Activated CD8-positive, alpha-beta memory T cell treated with anti-CD3 and anti-CD28 coated beads, Interleukin-2, amount 10 ng/mL, durations not matched to agents 7 days and 5 days (primary cell): ENCODE measurements around the gene ZBTB20. TPM values are rescaled to one million over a fixed set of nuclear protein-coding genes. Genes with fewer than 3 reads are reported as not detected.

ENCODE experiments used
- ATAC-seq: fragments of 150-1000 bp; cut with Tn5 transposase; one replicate; pipeline ENCODE4 v1.10.0; 2021; ENCODE audit warnings: moderate library complexity
- CTCF ChIA-PET: fragments of 350-600 bp; sonication (Branson Sonifier 250); formaldehyde crosslinking; loops from one replicate; lab custom pipeline; 2021; ENCODE audit warnings: antibody characterized with exemption; lab: Charles Lee
- DNase-seq: peaks from one replicate; pipeline ENCODE4 v3.0.0-alpha.2; 2020
- H3K27ac Mint-ChIP-seq: one replicate; pipeline ENCODE4 v1.8.0; 2021; ENCODE audit warnings: mild to moderate bottlenecking, mixed read lengths
- H3K27me3 Mint-ChIP-seq: one replicate; pipeline ENCODE4 v1.8.0; 2021; ENCODE audit warnings: mixed read lengths
- H3K36me3 Mint-ChIP-seq: one replicate; pipeline ENCODE4 v1.8.0; 2021; ENCODE audit warnings: mild to moderate bottlenecking, mixed read lengths
- H3K4me1 Mint-ChIP-seq: one replicate; pipeline ENCODE4 v1.8.0; 2021; ENCODE audit warnings: mixed read lengths
- H3K4me3 Mint-ChIP-seq: one replicate; pipeline ENCODE4 v1.8.0; 2021; ENCODE audit warnings: mild to moderate bottlenecking, moderate library complexity, mixed read lengths
- H3K9me3 Mint-ChIP-seq: one replicate; pipeline ENCODE4 v1.8.0; 2022; ENCODE audit warnings: low read depth, mixed read lengths
- total RNA-seq, 2 experiments: library from RNA; stranded (reverse); gene quantifications; one replicate each; pipeline ENCODE4 v1.2.3, GENCODE V29; 2021

Gene ZBTB20
- total RNA-seq, 2 experiments from 2014 or later, result 5.6 to 10.2 TPM

- no peak for DNase-seq
- Mint-ChIP-seq H3K27me3 (no peaks in the 10 kb centered on the region), H3K9me3 (no peaks in the 10 kb centered on the region), H3K4me3 (peak overlapping the region; percentile 57), H3K4me1 (peaks cover 74% of the 10 kb centered on the region), H3K27ac (peak overlapping the region; percentile 56), H3K36me3 (peaks cover 90% of the 10 kb centered on the region)
- no peak for ATAC-seq
- CTCF ChIA-PET, result interaction anchor here (0.7 to 12.7 kb wide), 21 partner anchors 9 to 150 kb away, joined by 3 to 156 read pairs (median 4); no protein-coding TSS in a partner anchor
Observed at GRCh38 chr3:114299941-114300624, 847.0 kb downstream of the ZBTB20 start.

- DNase-seq (peak; percentile 70), ATAC-seq (peak; percentile 45)
- peak overlapping the region; percentile 79 for H3K27ac Mint-ChIP-seq
Observed at GRCh38 chr3:114299421-114299820, 847.7 kb downstream of the ZBTB20 start.

GRCh38 chr3:114295946-114296345 lies 851.1 kb downstream of the ZBTB20 start:
- peak overlapping the region; percentile 99 for H3K27ac Mint-ChIP-seq
- no peaks in the 10 kb centered on the region for H3K27me3 Mint-ChIP-seq
- peak overlapping the region; percentile 90 for H3K4me3 Mint-ChIP-seq
- DNase-seq (no peak), ATAC-seq (no peak)
- no peaks in the 10 kb centered on the region for H3K9me3 Mint-ChIP-seq
- CTCF ChIA-PET, result interaction anchor here (1.0 to 12.7 kb wide), 8 partner anchors 13 to 143 kb away, joined by 3 to 156 read pairs (median 6); no protein-coding TSS in a partner anchor
- H3K4me1 Mint-ChIP-seq, result peaks cover 78% of the 10 kb centered on the region
- peaks cover 65% of the 10 kb centered on the region for H3K36me3 Mint-ChIP-seq

More at GRCh38 chr3:114299421-114299820, 847.7 kb downstream of the ZBTB20 start:
- peaks cover 73% of the 10 kb centered on the region for H3K4me1 Mint-ChIP-seq
- no peaks in the 10 kb centered on the region for H3K9me3 Mint-ChIP-seq
- peak overlapping the region; percentile 57 for H3K4me3 Mint-ChIP-seq
- CTCF ChIA-PET, result interaction anchor here (0.7 to 12.7 kb wide), 22 partner anchors 8 to 150 kb away, joined by 3 to 156 read pairs (median 4); no protein-coding TSS in a partner anchor
- peaks cover 90% of the 10 kb centered on the region for H3K36me3 Mint-ChIP-seq
- H3K27me3 Mint-ChIP-seq, result no peaks in the 10 kb centered on the region

GRCh38 chr3:114294940-114295480 lies 852.1 kb downstream of the ZBTB20 start:
- Mint-ChIP-seq H3K4me3 (peak overlapping the region; percentile 90), H3K4me1 (peaks cover 80% of the 10 kb centered on the region), H3K27me3 (no peaks in the 10 kb centered on the region), H3K36me3 (peaks cover 57% of the 10 kb centered on the region), H3K27ac (peak overlapping the region; percentile 99), H3K9me3 (no peaks in the 10 kb centered on the region)
- CTCF ChIA-PET, result interaction anchor here (0.7 to 12.7 kb wide), 8 partner anchors 9 to 142 kb away, joined by 3 to 156 read pairs (median 8); no protein-coding TSS in a partner anchor
- peak; percentile 66 for DNase-seq
- ATAC-seq, result peak; percentile 25

- CTCF ChIA-PET, result interaction anchor here (0.7 to 12.7 kb wide), 13 partner anchors 8 to 141 kb away, joined by 3 to 156 read pairs (median 6); no protein-coding TSS in a partner anchor
- H3K36me3 Mint-ChIP-seq, result peaks cover 49% of the 10 kb centered on the region
- H3K9me3 Mint-ChIP-seq, result no peaks in the 10 kb centered on the region
- peak within 1 kb of the TSS; percentile 99 for H3K27ac Mint-ChIP-seq
- ATAC-seq, result peak; percentile 37
- H3K4me3 Mint-ChIP-seq, result peak within 1 kb of the TSS; percentile 90
- peaks cover 74% of the 10 kb centered on the region for H3K4me1 Mint-ChIP-seq
- DNase-seq, result peak; percentile 79
- H3K27me3 Mint-ChIP-seq, result no peaks in the 10 kb centered on the region
Observed at GRCh38 chr3:114293838-114294535, 853.1 kb downstream of the ZBTB20 start, which contains the start of gene TIGIT. TIGIT (plus strand) TSS chr3:114294028; CDS start chr3:114294062, 34 bp downstream.

- H3K4me1 Mint-ChIP-seq, result peaks cover 60% of the 10 kb centered on the region
- CTCF ChIA-PET, result interaction anchor here (0.6 to 12.7 kb wide), 46 partner anchors 10 to 546 kb away, joined by 3 to 156 read pairs (median 5); partner anchors contain the start of genes DRD3 and ZNF80
- H3K9me3 Mint-ChIP-seq, result no peaks in the 10 kb centered on the region
- H3K27ac Mint-ChIP-seq, result peak overlapping the region; percentile 99
- H3K27me3 Mint-ChIP-seq, result no peaks in the 10 kb centered on the region
- DNase-seq (peak; percentile 98), ATAC-seq (peak; percentile 74)
- H3K36me3 Mint-ChIP-seq, result peaks cover 22% of the 10 kb centered on the region
- H3K4me3 Mint-ChIP-seq, result peak overlapping the region; percentile 79
Observed at GRCh38 chr3:114290911-114291901, 855.9 kb downstream of the ZBTB20 start.

- Mint-ChIP-seq H3K4me3 (peak overlapping the region; percentile 62), H3K9me3 (no peaks in the 10 kb centered on the region), H3K27ac (peak overlapping the region; percentile 96), H3K27me3 (no peaks in the 10 kb centered on the region), H3K36me3 (peaks cover 11% of the 10 kb centered on the region), H3K4me1 (peaks cover 41% of the 10 kb centered on the region)
- DNase-seq (no peak), ATAC-seq (peak; percentile 24)
- CTCF ChIA-PET, result interaction anchor here (1.2 to 2.0 kb wide), 6 partner anchors 8 to 132 kb away, joined by 3 to 7 read pairs (median 4); no protein-coding TSS in a partner anchor
Observed at GRCh38 chr3:114286266-114286665, 860.8 kb downstream of the ZBTB20 start.

GRCh38 chr3:114285648-114286230 lies 861.3 kb downstream of the ZBTB20 start:
- H3K4me1 Mint-ChIP-seq, result peaks cover 35% of the 10 kb centered on the region
- H3K9me3 Mint-ChIP-seq, result no peaks in the 10 kb centered on the region
- DNase-seq (no peak), ATAC-seq (peak; percentile 76)
- H3K27me3 Mint-ChIP-seq, result no peaks in the 10 kb centered on the region
- peak overlapping the region; percentile 96 for H3K27ac Mint-ChIP-seq
- H3K4me3 Mint-ChIP-seq, result peak overlapping the region; percentile 62
- CTCF ChIA-PET, result interaction anchor here (0.8 to 2.0 kb wide), 13 partner anchors 9 to 133 kb away, joined by 3 to 12 read pairs (median 3); no protein-coding TSS in a partner anchor
- peaks cover 13% of the 10 kb centered on the region for H3K36me3 Mint-ChIP-seq

- DNase-seq, result no peak
- Mint-ChIP-seq H3K27me3 (no peaks in the 10 kb centered on the region), H3K4me1 (peaks cover 25% of the 10 kb centered on the region), H3K9me3 (no peaks in the 10 kb centered on the region), H3K27ac (no peak overlapping the region), H3K4me3 (no peak overlapping the region), H3K36me3 (peaks cover 13% of the 10 kb centered on the region)
- CTCF ChIA-PET, result interaction anchor here (0.9 to 2.0 kb wide), 7 partner anchors 15 to 134 kb away, joined by 3 to 12 read pairs (median 3); no protein-coding TSS in a partner anchor
- ATAC-seq, result no peak
Observed at GRCh38 chr3:114284644-114285043, 862.4 kb downstream of the ZBTB20 start.
